Measurements from ENCODE around the gene PAN2. TPM values are rescaled to one million over a fixed set of nuclear protein-coding genes. Genes with fewer than 3 reads are reported as not detected.
"Not testable (repeated sequence)": the region's sequence is repeated elsewhere in the genome, so short reads cannot be mapped to it uniquely, and the experiment has no call there.

Gene PAN2
- polyA plus RNA-seq, 2 donors = 18.1 to 44.7 TPM

GRCh38 chr12:56347255-56347654 lies 13.5 kb upstream of the PAN2 start:
- 88 to 89% methylated on average over 9 of the region's 9 CpGs for WGBS, 2 donors
- H3K27me3 ChIP-seq (ENCODE audit: control insufficient read depth in 1 of 2, insufficient read depth in 2 of 2, low read length in 2 of 2); H3K27ac ChIP-seq (ENCODE audit: low read depth in 2 of 2, low read length in 1 of 2); H3K9me3 ChIP-seq (ENCODE audit: control insufficient read depth in 2 of 2, insufficient read depth in 1 of 2, low read depth in 1 of 2, low read length in 1 of 2); H3K4me3 ChIP-seq (ENCODE audit: low read depth in 1 of 2, low read length in 2 of 2); H3K4me1 ChIP-seq (ENCODE audit: control insufficient read depth in 2 of 2, insufficient read depth in 2 of 2, low read length in 1 of 2): not testable (repeated sequence)
- H3K36me3 ChIP-seq (ENCODE audit: control insufficient read depth in 2 of 2, insufficient read depth in 2 of 2, low read length in 1 of 2) = peaks cover 24 to 50% of the 10 kb centered on the region in 2 donors

- WGBS, 2 donors = 84 to 86% methylated on average over 7 of the region's 7 CpGs
- H3K4me3 ChIP-seq (ENCODE audit: low read depth in 1 of 2, low read length in 2 of 2) = no peak overlapping the region
- no peak overlapping the region for H3K27ac ChIP-seq (ENCODE audit: low read depth in 2 of 2, low read length in 1 of 2)
- no peaks in the 10 kb centered on the region for H3K4me1 ChIP-seq (ENCODE audit: control insufficient read depth in 2 of 2, insufficient read depth in 2 of 2, low read length in 1 of 2)
- H3K36me3 ChIP-seq (ENCODE audit: control insufficient read depth in 2 of 2, insufficient read depth in 2 of 2, low read length in 1 of 2) = peaks cover 24 to 49% of the 10 kb centered on the region in 2 donors
- no peaks in the 10 kb centered on the region for H3K9me3 ChIP-seq (ENCODE audit: control insufficient read depth in 2 of 2, insufficient read depth in 1 of 2, low read depth in 1 of 2, low read length in 1 of 2)
- H3K27me3 ChIP-seq (ENCODE audit: control insufficient read depth in 1 of 2, insufficient read depth in 2 of 2, low read length in 2 of 2) = no peaks in the 10 kb centered on the region
Observed at GRCh38 chr12:56346675-56347074, 12.9 kb upstream of the PAN2 start.

GRCh38 chr12:56342290-56342689 lies 8.5 kb upstream of the PAN2 start:
- WGBS, 2 donors = 100% methylated on average over 2 of the region's 2 CpGs
- H3K9me3 ChIP-seq (ENCODE audit: control insufficient read depth in 2 of 2, insufficient read depth in 1 of 2, low read depth in 1 of 2, low read length in 1 of 2); H3K27ac ChIP-seq (ENCODE audit: low read depth in 2 of 2, low read length in 1 of 2); H3K27me3 ChIP-seq (ENCODE audit: control insufficient read depth in 1 of 2, insufficient read depth in 2 of 2, low read length in 2 of 2); H3K4me1 ChIP-seq (ENCODE audit: control insufficient read depth in 2 of 2, insufficient read depth in 2 of 2, low read length in 1 of 2); H3K4me3 ChIP-seq (ENCODE audit: low read depth in 1 of 2, low read length in 2 of 2): not testable (repeated sequence)
- H3K36me3 ChIP-seq (ENCODE audit: control insufficient read depth in 2 of 2, insufficient read depth in 2 of 2, low read length in 1 of 2) = peaks cover 8 to 19% of the 10 kb centered on the region in 2 donors

GRCh38 chr12:56341616-56342015 lies 7.8 kb upstream of the PAN2 start:
- Histone ChIP-seq H3K27me3 (ENCODE audit: control insufficient read depth in 1 of 2, insufficient read depth in 2 of 2, low read length in 2 of 2) (no peaks in the 10 kb centered on the region), H3K9me3 (ENCODE audit: control insufficient read depth in 2 of 2, insufficient read depth in 1 of 2, low read depth in 1 of 2, low read length in 1 of 2) (no peaks in the 10 kb centered on the region), H3K4me3 (ENCODE audit: low read depth in 1 of 2, low read length in 2 of 2) (no peak overlapping the region), H3K36me3 (ENCODE audit: control insufficient read depth in 2 of 2, insufficient read depth in 2 of 2, low read length in 1 of 2) (peaks cover 8 to 16% of the 10 kb centered on the region in 2 donors), H3K4me1 (ENCODE audit: control insufficient read depth in 2 of 2, insufficient read depth in 2 of 2, low read length in 1 of 2) (peaks cover 0 to 5% of the 10 kb centered on the region in 2 donors), H3K27ac (ENCODE audit: low read depth in 2 of 2, low read length in 1 of 2) (no peak overlapping the region)
- 27 to 36% methylated on average over 1 of the region's 1 CpG for WGBS, 2 donors

- WGBS, 2 donors = 83 to 89% methylated on average over 1 of the region's 1 CpG
- no peaks in the 10 kb centered on the region for H3K27me3 ChIP-seq (ENCODE audit: control insufficient read depth in 1 of 2, insufficient read depth in 2 of 2, low read length in 2 of 2)
- H3K4me1 ChIP-seq (ENCODE audit: control insufficient read depth in 2 of 2, insufficient read depth in 2 of 2, low read length in 1 of 2) = peaks cover 0 to 5% of the 10 kb centered on the region in 2 donors
- H3K9me3 ChIP-seq (ENCODE audit: control insufficient read depth in 2 of 2, insufficient read depth in 1 of 2, low read depth in 1 of 2, low read length in 1 of 2) = no peaks in the 10 kb centered on the region
- H3K36me3 ChIP-seq (ENCODE audit: control insufficient read depth in 2 of 2, insufficient read depth in 2 of 2, low read length in 1 of 2) = peaks cover 8 to 13% of the 10 kb centered on the region in 2 donors
- peak overlapping the region in 1 of 2 donors; percentile 14 for H3K4me3 ChIP-seq (ENCODE audit: low read depth in 1 of 2, low read length in 2 of 2)
- peak overlapping the region; percentile 41 to 50 for H3K27ac ChIP-seq (ENCODE audit: low read depth in 2 of 2, low read length in 1 of 2)
Observed at GRCh38 chr12:56339158-56339422, 5.3 kb upstream of the PAN2 start.

- Histone ChIP-seq H3K27ac (ENCODE audit: low read depth in 2 of 2, low read length in 1 of 2) (peak within 1 kb of the TSS; percentile 41 to 50), H3K4me1 (ENCODE audit: control insufficient read depth in 2 of 2, insufficient read depth in 2 of 2, low read length in 1 of 2) (peaks cover 0 to 5% of the 10 kb centered on the region in 2 donors), H3K4me3 (ENCODE audit: low read depth in 1 of 2, low read length in 2 of 2) (peak within 1 kb of the TSS in 1 of 2 donors; percentile 14), H3K27me3 (ENCODE audit: control insufficient read depth in 1 of 2, insufficient read depth in 2 of 2, low read length in 2 of 2) (no peaks in the 10 kb centered on the region), H3K36me3 (ENCODE audit: control insufficient read depth in 2 of 2, insufficient read depth in 2 of 2, low read length in 1 of 2) (peaks cover 6 to 8% of the 10 kb centered on the region in 2 donors), H3K9me3 (ENCODE audit: control insufficient read depth in 2 of 2, insufficient read depth in 1 of 2, low read depth in 1 of 2, low read length in 1 of 2) (no peaks in the 10 kb centered on the region)
- WGBS, 2 donors = 29 to 35% methylated on average over 9 of the region's 9 CpGs
Observed at GRCh38 chr12:56338308-56339157, 4.7 kb upstream of the PAN2 start, which contains the start of gene IL23A. Gene IL23A, plus strand, starts transcription at chr12:56338884. Its CDS starts 161 bp downstream, at chr12:56339045.

GRCh38 chr12:56337753-56338251 lies 4.0 kb upstream of the PAN2 start:
- no peaks in the 10 kb centered on the region for H3K27me3 ChIP-seq (ENCODE audit: control insufficient read depth in 1 of 2, insufficient read depth in 2 of 2, low read length in 2 of 2)
- 84 to 86% methylated on average over 8 of the region's 8 CpGs for WGBS, 2 donors
- H3K27ac ChIP-seq (ENCODE audit: low read depth in 2 of 2, low read length in 1 of 2) = no peak overlapping the region
- H3K9me3 ChIP-seq (ENCODE audit: control insufficient read depth in 2 of 2, insufficient read depth in 1 of 2, low read depth in 1 of 2, low read length in 1 of 2) = no peaks in the 10 kb centered on the region
- H3K4me1 ChIP-seq (ENCODE audit: control insufficient read depth in 2 of 2, insufficient read depth in 2 of 2, low read length in 1 of 2) = peaks cover 0 to 8% of the 10 kb centered on the region in 2 donors
- no peak overlapping the region for H3K4me3 ChIP-seq (ENCODE audit: low read depth in 1 of 2, low read length in 2 of 2)
- H3K36me3 ChIP-seq (ENCODE audit: control insufficient read depth in 2 of 2, insufficient read depth in 2 of 2, low read length in 1 of 2) = peaks cover under 1 to 2% of the 10 kb centered on the region in 2 donors

- peaks cover 0 to 11% of the 10 kb centered on the region in 2 donors for H3K4me1 ChIP-seq (ENCODE audit: control insufficient read depth in 2 of 2, insufficient read depth in 2 of 2, low read length in 1 of 2)
- H3K27ac ChIP-seq (ENCODE audit: low read depth in 2 of 2, low read length in 1 of 2) = no peak overlapping the region
- WGBS, 2 donors = 80 to 83% methylated on average over 9 of the region's 9 CpGs
- no peaks in the 10 kb centered on the region for H3K9me3 ChIP-seq (ENCODE audit: control insufficient read depth in 2 of 2, insufficient read depth in 1 of 2, low read depth in 1 of 2, low read length in 1 of 2)
- no peaks in the 10 kb centered on the region for H3K36me3 ChIP-seq (ENCODE audit: control insufficient read depth in 2 of 2, insufficient read depth in 2 of 2, low read length in 1 of 2)
- H3K27me3 ChIP-seq (ENCODE audit: control insufficient read depth in 1 of 2, insufficient read depth in 2 of 2, low read length in 2 of 2) = no peaks in the 10 kb centered on the region
- H3K4me3 ChIP-seq (ENCODE audit: low read depth in 1 of 2, low read length in 2 of 2) = no peak overlapping the region
Observed at GRCh38 chr12:56336361-56337167, 2.8 kb upstream of the PAN2 start.

GRCh38 chr12:56335527-56335926 lies 1.7 kb upstream of the PAN2 start:
- H3K9me3 ChIP-seq (ENCODE audit: control insufficient read depth in 2 of 2, insufficient read depth in 1 of 2, low read depth in 1 of 2, low read length in 1 of 2); H3K4me3 ChIP-seq (ENCODE audit: low read depth in 1 of 2, low read length in 2 of 2); H3K27me3 ChIP-seq (ENCODE audit: control insufficient read depth in 1 of 2, insufficient read depth in 2 of 2, low read length in 2 of 2); H3K27ac ChIP-seq (ENCODE audit: low read depth in 2 of 2, low read length in 1 of 2); H3K36me3 ChIP-seq (ENCODE audit: control insufficient read depth in 2 of 2, insufficient read depth in 2 of 2, low read length in 1 of 2): not testable (repeated sequence)
- H3K4me1 ChIP-seq (ENCODE audit: control insufficient read depth in 2 of 2, insufficient read depth in 2 of 2, low read length in 1 of 2) = peaks cover 0 to 11% of the 10 kb centered on the region in 2 donors
- 97 to 98% methylated on average over 8 of the region's 8 CpGs for WGBS, 2 donors

Measured in esophagus (tissue), 2 donors.